Cerebellar nuclear complex (tissue), 1 donor: ENCODE data around the gene CDADC1.
"Not testable (repeated sequence)": the region's sequence is repeated elsewhere in the genome, so short reads cannot be mapped to it uniquely, and the experiment has no call there.

Experiments used
- DNase-seq, 2 experiments: peaks; one replicate each; lab custom pipeline; 2025; lab: John Stamatoyannopoulos, UW

CDADC1 gene

GRCh38 chr13:49238621-49239020 lies 9.1 kb upstream of the CDADC1 start:
- DNase-seq, result no peak

- DNase-seq, result no peak
Measured at GRCh38 chr13:49240017-49240416, 7.7 kb upstream of the CDADC1 start.

GRCh38 chr13:49241296-49241695 lies 6.4 kb upstream of the CDADC1 start:
- DNase-seq, result no peak

- DNase-seq, result no peak
Measured at GRCh38 chr13:49245101-49245500, 2.6 kb upstream of the CDADC1 start.

GRCh38 chr13:49246850-49247642 lies 679 bp upstream of the CDADC1 start:
- no peak for DNase-seq

- DNase-seq, result no peak
Measured at GRCh38 chr13:49248622-49249002, 887 bp downstream of the CDADC1 start.

GRCh38 chr13:49251326-49251725 lies 3.6 kb downstream of the CDADC1 start:
- DNase-seq, result no peak

- DNase-seq, result no peak
Measured at GRCh38 chr13:49253310-49253709, 5.6 kb downstream of the CDADC1 start.

- DNase-seq, result no peak
Measured at GRCh38 chr13:49254007-49254406, 6.3 kb downstream of the CDADC1 start.

- DNase-seq, result no peak
Measured at GRCh38 chr13:49256841-49257240, 9.1 kb downstream of the CDADC1 start.

GRCh38 chr13:49258089-49258796 lies 10.5 kb downstream of the CDADC1 start:
- no peak for DNase-seq

GRCh38 chr13:49259586-49259985 lies 11.9 kb downstream of the CDADC1 start:
- DNase-seq, result no peak

- no peak for DNase-seq
Measured at GRCh38 chr13:49262634-49263033, 14.9 kb downstream of the CDADC1 start.

- no peak for DNase-seq
Measured at GRCh38 chr13:49265822-49266221, 18.1 kb downstream of the CDADC1 start.

GRCh38 chr13:49271264-49271663 lies 23.5 kb downstream of the CDADC1 start:
- no peak for DNase-seq

GRCh38 chr13:49272296-49272695 lies 24.6 kb downstream of the CDADC1 start:
- DNase-seq, result no peak

- no peak for DNase-seq
Measured at GRCh38 chr13:49278211-49278610, 30.5 kb downstream of the CDADC1 start.

- DNase-seq, result no peak
Measured at GRCh38 chr13:49279112-49279511, 31.4 kb downstream of the CDADC1 start.

GRCh38 chr13:49279885-49280284 lies 32.2 kb downstream of the CDADC1 start:
- no peak for DNase-seq

GRCh38 chr13:49287995-49288394 lies 40.3 kb downstream of the CDADC1 start:
- no peak for DNase-seq

GRCh38 chr13:49288458-49288857 lies 40.7 kb downstream of the CDADC1 start:
- no peak for DNase-seq

GRCh38 chr13:49292742-49293486 lies 45.2 kb downstream of the CDADC1 start:
- DNase-seq, result peak in 1 of 2 experiments; percentile 2

- not testable (repeated sequence) for DNase-seq
Measured at GRCh38 chr13:49294723-49295122, 47.0 kb downstream of the CDADC1 start.
